ENCODE measurements around the gene ABHD12. TPM values are rescaled to one million over a fixed set of nuclear protein-coding genes. Genes with fewer than 3 reads are reported as not detected.
"Not testable (repeated sequence)": the region's sequence is repeated elsewhere in the genome, so short reads cannot be mapped to it uniquely, and the experiment has no call there.

Gene ABHD12
- total RNA-seq, 1 donor from 2014 or later, result 58.0 TPM

DNA sequence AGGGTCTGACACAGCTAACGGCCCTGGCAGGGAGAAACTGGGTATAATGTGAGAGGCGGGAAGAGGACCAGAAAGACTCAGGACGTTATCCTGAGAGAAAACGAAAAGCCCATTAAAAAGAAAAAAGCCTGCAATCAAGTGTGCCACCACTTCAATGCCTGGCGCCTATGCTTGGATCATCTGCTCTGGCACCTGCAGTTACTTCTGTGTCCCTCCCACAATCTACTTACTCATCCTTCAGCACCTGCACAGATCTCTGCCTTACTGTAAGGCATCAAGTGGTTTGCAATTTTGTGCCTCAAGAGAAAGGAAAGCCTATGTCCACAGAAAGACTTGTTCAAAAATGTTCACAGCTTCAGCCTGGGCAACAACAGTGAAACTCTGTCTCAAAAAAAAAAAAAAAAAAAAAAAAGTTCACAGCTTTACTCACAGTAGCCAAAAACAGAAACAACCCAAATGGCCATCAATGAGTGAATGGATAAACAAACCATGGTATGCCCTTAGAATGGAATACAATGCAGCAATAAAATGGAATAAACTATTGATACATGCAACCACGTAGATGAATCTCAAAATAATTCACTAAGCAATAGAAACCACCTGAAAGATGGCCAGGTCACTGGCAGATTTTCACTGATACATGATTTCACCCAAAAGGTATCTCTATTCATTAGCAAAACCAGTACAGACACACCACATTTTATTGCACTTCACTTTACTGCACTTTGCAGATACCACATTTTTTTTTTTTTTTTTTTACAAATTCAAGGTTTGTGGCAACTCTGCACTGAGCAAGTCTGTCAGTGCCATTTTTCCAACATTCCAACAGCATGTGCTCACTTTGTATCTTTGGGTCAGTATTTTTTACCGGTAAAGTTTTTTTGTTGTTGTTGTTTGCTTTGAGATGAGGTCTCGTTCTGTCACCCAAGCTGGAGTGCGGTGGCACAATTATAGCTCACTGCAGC lies 48.6 kb downstream of the ABHD12 start:
- Mint-ChIP-seq H3K27ac (no peak overlapping the region), H3K4me1 (peaks cover 16% of the 10 kb centered on the region), H3K9me3 (peaks cover 11% of the 10 kb centered on the region), H3K27me3 (ENCODE audit: low read depth) (no peaks in the 10 kb centered on the region), H3K4me3 (no peak overlapping the region), H3K36me3 (peaks cover 10% of the 10 kb centered on the region)
- no peak for DNase-seq (ENCODE audit: low spot score in 2 of 2, unreplicated experiment in 2 of 2)
- TF ChIP-seq CTCF (IDR thresholded peaks at IDR 0.05; ENCODE audit: unreplicated experiment), result no peak

GRCh38 chr20:25340380-25340779 lies 50.3 kb downstream of the ABHD12 start:
- DNase-seq (ENCODE audit: low spot score in 2 of 2, unreplicated experiment in 2 of 2), result no peak
- H3K4me3 Mint-ChIP-seq, result no peak overlapping the region
- H3K4me1 Mint-ChIP-seq, result peaks cover 16% of the 10 kb centered on the region
- H3K27me3 Mint-ChIP-seq (ENCODE audit: low read depth), result no peaks in the 10 kb centered on the region
- no peak for TF ChIP-seq CTCF (IDR thresholded peaks at IDR 0.05; ENCODE audit: unreplicated experiment)
- no peak overlapping the region for H3K27ac Mint-ChIP-seq
- peaks cover 11% of the 10 kb centered on the region for H3K9me3 Mint-ChIP-seq
- H3K36me3 Mint-ChIP-seq, result peaks cover 11% of the 10 kb centered on the region

DNA sequence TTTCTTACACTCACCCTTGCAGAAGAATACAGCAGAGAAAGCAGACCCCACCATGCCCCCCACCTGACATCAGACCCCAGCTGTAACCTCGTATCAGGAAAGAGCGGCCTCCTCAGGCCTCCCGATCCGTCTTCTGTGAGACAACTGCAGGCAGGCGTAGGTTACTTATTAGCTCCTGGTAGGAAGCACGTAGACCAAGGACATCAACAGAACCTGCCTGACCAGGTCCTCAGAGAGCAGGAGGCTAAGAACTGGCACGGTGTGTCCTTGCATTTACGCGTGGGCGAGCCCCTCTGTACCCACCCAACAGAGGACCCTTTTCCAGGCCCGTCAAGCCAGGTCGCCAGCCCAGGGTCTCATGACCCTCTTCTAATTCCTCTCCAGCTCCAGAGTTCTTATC lies 51.0 kb downstream of the ABHD12 start:
- no peak for DNase-seq (ENCODE audit: low spot score in 2 of 2, unreplicated experiment in 2 of 2)
- H3K27ac Mint-ChIP-seq, result peak overlapping the region; percentile 7
- H3K9me3 Mint-ChIP-seq, result peaks cover 8% of the 10 kb centered on the region
- H3K4me3 Mint-ChIP-seq, result no peak overlapping the region
- peaks cover 16% of the 10 kb centered on the region for H3K4me1 Mint-ChIP-seq
- no peak for TF ChIP-seq CTCF (IDR thresholded peaks at IDR 0.05; ENCODE audit: unreplicated experiment)
- no peaks in the 10 kb centered on the region for H3K27me3 Mint-ChIP-seq (ENCODE audit: low read depth)
- H3K36me3 Mint-ChIP-seq, result peaks cover 7% of the 10 kb centered on the region

DNA sequence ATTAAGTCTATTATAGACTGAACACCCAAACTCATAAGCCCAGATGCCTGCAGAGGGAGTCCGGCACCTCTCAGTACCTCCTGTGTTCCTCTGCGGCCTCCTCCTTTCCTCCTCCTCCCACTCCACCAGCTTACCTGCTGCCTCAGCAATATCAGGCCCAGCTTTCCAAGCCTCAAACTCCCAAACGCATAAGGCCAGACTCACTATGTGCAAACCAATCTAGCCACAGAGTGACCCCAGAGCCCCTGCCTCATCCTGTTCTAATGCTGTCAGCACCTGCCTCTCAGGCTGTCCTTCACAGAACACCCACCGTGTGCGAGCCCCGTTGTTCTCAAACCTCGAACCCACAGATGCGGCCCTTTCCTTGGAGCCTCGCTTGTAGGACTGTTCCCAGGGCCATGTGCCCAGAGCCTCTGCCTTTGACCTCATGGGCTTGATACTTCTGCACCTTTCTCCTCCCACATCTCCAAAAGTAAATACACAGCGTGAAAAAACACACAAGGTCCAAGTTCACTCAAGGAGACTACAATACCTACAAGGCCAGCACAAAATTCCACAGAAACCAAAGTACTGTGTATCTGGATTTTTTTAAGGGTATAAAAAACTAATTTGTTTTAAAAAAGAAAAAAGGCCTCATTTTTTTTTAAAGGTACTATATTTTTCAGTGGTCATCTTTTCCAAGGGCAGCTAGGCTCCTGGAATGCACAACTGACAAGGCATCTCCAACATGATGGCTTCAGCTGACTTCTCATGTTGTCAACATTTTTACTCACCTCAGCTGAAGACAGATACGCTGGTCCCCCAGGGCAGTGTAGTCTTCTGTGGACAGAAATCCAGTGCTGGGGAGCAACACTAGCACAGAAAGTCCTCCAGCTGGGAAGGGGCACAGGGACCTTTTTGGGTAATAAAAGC lies 52.3 kb downstream of the ABHD12 start:
- Mint-ChIP-seq H3K4me1 (peaks cover 16% of the 10 kb centered on the region), H3K9me3 (no peaks in the 10 kb centered on the region), H3K4me3 (no peak overlapping the region), H3K27ac (peak overlapping the region; percentile 26), H3K27me3 (ENCODE audit: low read depth) (no peaks in the 10 kb centered on the region), H3K36me3 (peaks cover 5% of the 10 kb centered on the region)
- no peak for TF ChIP-seq CTCF (IDR thresholded peaks at IDR 0.05; ENCODE audit: unreplicated experiment)
- no peak for DNase-seq (ENCODE audit: low spot score in 2 of 2, unreplicated experiment in 2 of 2)

GRCh38 chr20:25336561-25337422 lies 53.8 kb downstream of the ABHD12 start:
- no peaks in the 10 kb centered on the region for H3K27me3 Mint-ChIP-seq (ENCODE audit: low read depth)
- no peak overlapping the region for H3K27ac Mint-ChIP-seq
- DNase-seq (ENCODE audit: low spot score in 2 of 2, unreplicated experiment in 2 of 2), result no peak
- no peak for TF ChIP-seq CTCF (IDR thresholded peaks at IDR 0.05; ENCODE audit: unreplicated experiment)
- peaks cover 5% of the 10 kb centered on the region for H3K36me3 Mint-ChIP-seq
- H3K4me3 Mint-ChIP-seq, result no peak overlapping the region
- peaks cover 16% of the 10 kb centered on the region for H3K4me1 Mint-ChIP-seq
- no peaks in the 10 kb centered on the region for H3K9me3 Mint-ChIP-seq

DNA sequence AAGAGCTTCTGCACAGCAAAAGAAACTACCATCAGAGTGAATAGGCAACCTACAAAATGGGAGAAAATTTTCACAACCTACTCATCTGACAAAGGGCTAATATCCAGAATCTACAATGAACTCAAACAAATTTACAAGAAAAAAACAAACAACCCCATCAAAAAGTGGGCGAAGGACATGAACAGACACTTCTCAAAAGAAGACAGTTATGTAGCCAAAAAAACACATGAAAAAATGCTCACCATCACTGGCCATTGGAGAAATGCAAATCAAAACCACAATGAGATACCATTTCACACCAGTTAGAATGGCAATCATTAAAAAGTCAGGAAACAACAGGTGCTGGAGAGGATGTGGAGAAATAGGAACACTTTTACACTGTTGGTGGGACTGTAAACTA lies 55.7 kb downstream of the ABHD12 start:
- H3K27ac Mint-ChIP-seq; H3K27me3 Mint-ChIP-seq (ENCODE audit: low read depth); H3K4me3 Mint-ChIP-seq; H3K9me3 Mint-ChIP-seq; DNase-seq (ENCODE audit: low spot score in 2 of 2, unreplicated experiment in 2 of 2); H3K36me3 Mint-ChIP-seq: not testable (repeated sequence)
- peaks cover 11% of the 10 kb centered on the region for H3K4me1 Mint-ChIP-seq

Data from mesothelial cell of epicardium (in vitro differentiated cells).